Activated T-helper 1 cell treated with Interleukin-2 at 50 U/mL for 16 hours (primary cell): Measurements from ENCODE around the gene OLIG3.

Experiments used
- DNase-seq: peaks from one replicate; pipeline ENCODE4 v3.0.0-alpha.2; 2020; ENCODE audit warnings: low read depth

Gene OLIG3

GRCh38 chr6:137495703-137496336, 1.6 kb upstream of the OLIG3 start:
- no peak for DNase-seq

- no peak for DNase-seq
These were observed 951 bp upstream of the OLIG3 start for GRCh38 chr6:137494988-137495702.

DNA sequence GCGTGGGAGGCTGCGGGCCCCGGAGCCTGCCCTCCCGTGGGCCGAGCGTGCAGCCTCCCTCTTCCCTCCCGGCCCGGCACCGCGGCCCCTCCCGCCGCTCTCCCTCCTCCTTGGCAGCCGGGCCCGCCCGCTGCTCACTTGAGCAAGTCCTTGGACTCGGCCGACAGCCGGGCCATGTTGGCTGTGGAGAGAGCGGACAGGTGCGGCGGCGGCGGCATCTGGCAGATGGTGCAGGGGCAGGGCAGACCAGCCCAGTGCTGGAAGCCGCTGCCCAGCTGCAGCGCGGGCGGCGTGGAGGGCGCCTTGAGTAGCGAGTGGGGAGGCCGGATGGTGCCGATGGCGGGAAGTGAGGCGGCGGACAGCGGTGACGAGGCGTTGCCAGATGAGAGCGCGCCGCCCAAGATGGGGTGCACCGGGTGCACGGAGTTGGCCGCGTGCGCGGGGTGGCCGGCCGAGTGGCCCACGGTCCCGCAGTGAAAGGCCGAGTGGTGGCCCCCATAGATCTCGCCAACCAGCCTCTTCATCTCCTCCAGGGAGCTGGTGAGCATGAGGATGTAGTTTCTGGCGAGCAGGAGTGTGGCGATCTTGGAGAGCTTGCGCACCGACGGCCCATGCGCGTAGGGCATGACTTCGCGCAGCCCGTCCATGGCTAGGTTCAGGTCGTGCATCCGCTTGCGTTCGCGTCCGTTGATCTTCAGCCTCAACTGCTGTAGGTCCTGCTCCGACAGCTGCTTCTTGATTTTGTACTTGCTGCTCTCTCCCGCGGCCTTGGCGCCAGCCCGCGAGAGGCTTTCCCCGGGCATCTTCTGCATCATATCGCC, 766 bp downstream of the OLIG3 start:
- no peak for DNase-seq

DNA sequence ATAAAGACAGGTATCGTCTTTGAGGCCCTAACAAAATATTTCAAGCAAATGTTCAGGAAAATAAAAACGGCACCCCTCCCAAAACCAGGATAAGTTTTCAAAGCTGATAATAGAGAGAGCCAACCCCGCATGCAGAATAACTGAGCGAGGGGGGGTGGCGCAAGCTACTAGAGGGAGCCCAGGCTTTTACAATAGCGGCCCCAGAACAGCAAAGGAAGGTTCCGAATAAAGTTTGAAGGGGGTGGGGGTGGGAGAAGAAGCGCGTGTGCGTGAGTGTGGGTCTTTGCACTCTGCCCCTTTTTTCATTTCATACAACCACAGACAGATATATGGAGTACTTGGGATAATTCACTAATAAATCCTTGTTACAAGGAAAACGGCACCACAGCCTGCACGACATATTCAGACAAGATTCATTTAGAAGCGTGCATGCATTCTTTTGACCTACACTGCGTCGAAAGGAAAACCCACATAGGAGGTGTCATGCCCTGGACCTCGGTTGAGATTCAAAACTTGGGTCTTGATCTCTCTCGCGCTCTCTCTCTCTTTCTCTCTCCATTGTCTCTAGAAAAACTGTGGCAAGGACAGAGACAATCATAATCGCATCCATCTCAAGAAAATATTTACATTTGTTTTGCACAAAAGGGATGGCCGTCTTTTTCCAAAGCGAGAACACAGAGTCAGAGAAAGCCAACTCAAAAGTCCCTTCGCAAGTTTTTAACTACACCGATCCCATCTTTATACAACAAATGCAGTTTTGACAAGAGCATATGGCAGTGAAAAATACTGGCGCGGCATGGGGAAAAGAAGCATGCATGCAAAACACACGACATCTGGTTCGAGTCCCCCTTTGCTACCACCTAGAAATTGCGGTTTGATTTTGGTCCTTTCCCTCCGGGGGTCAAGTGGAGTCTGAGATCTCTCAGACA, 1.6 kb downstream of the OLIG3 start:
- DNase-seq, result no peak

GRCh38 chr6:137491478-137491877, 2.7 kb downstream of the OLIG3 start:
- no peak for DNase-seq

DNA sequence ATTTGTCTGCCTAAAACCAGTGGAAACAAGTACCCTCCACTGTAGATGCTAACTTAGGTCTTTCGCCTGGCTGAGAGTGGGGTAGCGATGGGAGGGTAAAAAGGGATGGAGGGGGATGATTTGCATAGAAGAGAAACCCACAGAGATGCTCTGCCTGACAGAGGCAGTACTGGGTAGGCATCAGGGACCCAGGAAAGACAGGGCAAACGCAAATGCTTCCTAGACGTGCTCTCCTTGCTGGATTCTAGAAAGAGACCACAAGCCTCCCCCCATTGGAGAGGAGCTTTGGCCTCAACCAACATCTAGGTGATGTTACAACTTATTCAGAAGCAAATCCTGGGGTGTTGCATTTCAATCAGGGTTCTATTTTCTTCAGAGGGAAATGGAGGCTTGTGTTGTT, 3.2 kb downstream of the OLIG3 start:
- DNase-seq, result no peak

- DNase-seq, result no peak
These were observed 3.9 kb downstream of the OLIG3 start for GRCh38 chr6:137490006-137490905.

DNA sequence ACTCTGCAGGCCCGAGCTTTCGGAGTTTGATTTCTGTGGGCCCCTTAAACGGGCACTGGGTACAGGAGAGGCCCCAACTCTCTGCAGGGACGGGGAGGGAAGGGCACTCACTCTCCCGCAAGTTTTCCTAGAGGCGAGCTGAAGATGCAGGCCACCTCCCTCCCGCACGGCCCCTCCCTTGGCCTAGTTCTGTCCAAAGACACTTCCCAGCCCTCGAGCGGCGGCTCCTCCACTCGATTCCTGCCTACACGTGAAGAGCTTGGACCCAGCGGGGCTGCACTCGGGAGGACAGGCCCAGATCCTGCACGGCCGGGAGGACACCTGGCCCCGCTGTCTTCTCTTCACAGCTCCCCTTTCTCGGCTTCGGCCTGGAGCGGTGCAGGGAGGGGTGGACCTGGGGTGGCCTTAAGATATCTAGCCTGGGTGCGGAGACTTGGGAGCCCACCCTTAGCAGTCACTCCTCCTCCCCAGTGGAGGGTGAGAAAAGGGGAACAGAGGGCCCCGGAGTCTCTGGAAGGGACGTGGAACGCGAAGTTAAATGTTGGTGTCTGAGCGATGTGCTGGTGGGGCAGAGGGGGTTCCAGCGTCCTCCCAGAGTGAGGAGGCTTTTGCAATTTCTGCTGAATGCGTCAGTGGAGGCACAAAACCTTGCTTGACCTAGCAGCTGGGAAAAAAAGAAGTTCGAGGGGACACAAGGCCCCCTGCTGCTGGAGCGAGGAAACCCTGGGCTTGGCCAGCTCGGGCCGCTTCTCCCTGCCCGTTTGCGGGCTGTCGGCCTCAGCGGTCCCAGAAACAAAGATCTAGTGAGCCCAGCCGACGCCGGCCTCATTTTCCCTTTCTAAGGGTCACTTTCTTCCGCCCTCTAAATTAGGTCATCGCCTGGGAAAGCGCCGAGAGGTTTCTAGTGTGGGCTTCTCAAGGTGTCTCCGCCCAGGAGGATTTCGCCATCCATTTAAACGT, 4.9 kb downstream of the OLIG3 start:
- DNase-seq, result no peak

- DNase-seq, result no peak
These were observed 5.8 kb downstream of the OLIG3 start for GRCh38 chr6:137488150-137489045.

DNA sequence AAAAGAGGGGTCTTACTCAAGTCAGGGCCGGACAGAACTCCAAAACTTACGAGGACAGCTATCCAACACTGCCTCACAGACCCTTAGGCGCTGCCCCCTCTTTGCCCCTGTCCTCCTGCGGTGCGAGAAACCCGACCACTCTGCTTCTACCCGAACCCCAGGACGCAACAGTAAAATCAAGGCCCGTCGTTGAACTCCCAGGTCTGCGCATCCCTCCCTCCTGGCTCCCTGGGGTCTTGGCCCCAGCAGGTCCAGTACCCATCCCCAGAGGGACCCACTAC, 6.4 kb downstream of the OLIG3 start:
- no peak for DNase-seq

- no peak for DNase-seq
These were observed 6.9 kb downstream of the OLIG3 start for GRCh38 chr6:137487181-137487868.

- no peak for DNase-seq
These were observed 7.8 kb downstream of the OLIG3 start for GRCh38 chr6:137486416-137486815.

DNA sequence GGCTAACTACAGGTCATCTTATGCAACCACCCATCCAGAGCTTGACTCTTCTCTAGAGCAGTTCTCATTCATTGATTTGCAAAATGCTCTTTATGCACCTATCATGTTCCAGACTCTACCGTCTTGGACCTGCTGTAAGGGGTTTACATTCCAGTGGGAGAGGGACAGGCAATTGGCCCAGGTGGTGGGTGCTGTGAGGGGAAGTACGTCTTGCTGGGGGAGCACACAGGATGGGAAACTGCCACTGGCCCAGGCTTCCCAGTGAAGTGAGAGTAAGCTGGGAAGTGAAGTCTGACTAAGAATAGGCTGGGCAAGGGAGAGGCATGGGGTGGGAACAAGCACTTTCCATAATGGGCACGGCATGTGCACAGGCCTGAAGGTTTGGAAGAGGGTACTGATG, 13.8 kb downstream of the OLIG3 start:
- DNase-seq, result no peak

DNA sequence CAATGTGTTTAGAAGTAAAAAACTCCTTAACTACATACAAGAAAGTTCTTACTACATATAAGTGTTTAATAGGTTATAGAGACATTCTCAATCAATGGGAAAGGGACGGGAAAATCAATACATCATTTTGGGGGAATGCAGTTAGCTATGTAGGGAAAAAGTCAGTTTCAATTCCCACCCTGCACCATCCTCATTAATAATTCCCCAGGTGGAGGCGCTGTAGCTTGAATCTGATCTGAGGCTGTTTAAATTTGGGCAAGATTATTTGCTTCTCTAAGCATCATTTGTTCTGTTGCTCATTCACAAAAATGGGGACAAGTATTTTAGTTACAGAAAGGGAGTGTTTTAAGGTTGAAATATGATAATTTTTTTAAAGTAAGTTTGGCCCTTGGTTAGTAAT, 19.1 kb downstream of the OLIG3 start:
- DNase-seq, result no peak

- no peak for DNase-seq
These were observed 20.6 kb downstream of the OLIG3 start for GRCh38 chr6:137473598-137473997.

GRCh38 chr6:137472641-137473137, 21.5 kb downstream of the OLIG3 start:
- no peak for DNase-seq

GRCh38 chr6:137471986-137472385, 22.2 kb downstream of the OLIG3 start:
- DNase-seq, result no peak

DNA sequence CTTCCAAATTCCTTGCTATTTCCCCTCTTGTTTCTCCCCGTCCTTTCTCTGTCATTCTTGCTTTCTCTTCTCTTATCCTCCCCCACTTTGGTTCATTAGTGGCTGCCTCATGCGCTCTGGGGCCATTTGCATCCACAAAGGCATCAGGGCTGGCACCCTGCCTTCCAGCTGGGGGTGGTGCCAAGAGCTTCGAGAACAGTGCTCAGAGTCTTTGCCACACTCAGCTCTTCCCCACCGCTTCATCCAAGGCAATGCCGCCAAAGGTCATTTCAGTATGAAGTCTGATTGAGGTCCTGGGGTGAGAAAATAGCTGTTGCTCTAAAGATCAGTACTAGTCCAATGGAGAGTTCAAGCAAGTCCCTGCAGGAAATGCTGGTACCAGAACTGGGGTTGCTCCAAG, 22.7 kb downstream of the OLIG3 start:
- no peak for DNase-seq
